Esophagus squamous epithelium (tissue), 5 donors: Measurements from ENCODE around the gene AWAT1. TPM values are rescaled to one million over a fixed set of nuclear protein-coding genes. Genes with fewer than 3 reads are reported as not detected.
A peak's percentile ranks its signal among the peaks of the same experiment; 100 is the strongest.

ENCODE experiments used
- DNase-seq: peaks from one replicate; lab custom pipeline; 2025; lab: John Stamatoyannopoulos, UW
- H3K27ac ChIP-seq, 4 donors: fragments of 200-600 bp; sonication (generic); one replicate each; pipeline ENCODE4 v1.5.1; 2016 to 2019; ENCODE audit warnings: mild to moderate bottlenecking in 1 of 4
- H3K27me3 ChIP-seq, 4 donors: fragments of 200-600 bp; sonication (generic); 1 replicate in 3 of 4; 2 replicates in 1 of 4; pipeline versions ENCODE4 v1.5.1 to v1.6.0; 2017 to 2021; ENCODE audit warnings: antibody characterized with exemption in 1 of 4
- H3K36me3 ChIP-seq, 3 donors: fragments of 200-600 bp; sonication (generic); one replicate each; pipeline ENCODE4 v1.5.1; 2016 to 2019
- H3K4me1 ChIP-seq, 3 donors: fragments of 200-600 bp; sonication (generic); one replicate each; pipeline ENCODE4 v1.5.1; 2017 to 2019
- H3K4me3 ChIP-seq, 4 donors: fragments of 200-600 bp; sonication (generic); 1 replicate in 3 of 4; 2 replicates in 1 of 4; pipeline ENCODE4 v1.5.1; 2016 to 2019; ENCODE audit warnings: mild to moderate bottlenecking in 2 of 4, moderate library complexity in 1 of 4
- H3K9me3 ChIP-seq, 3 donors: fragments of 200-600 bp; sonication (generic); one replicate each; pipeline ENCODE4 v1.5.1; 2016 to 2019
- CTCF ChIP-seq, 6 experiments: fragments of 450-650 bp in 4 of 6; fragments of 200-600 bp in 2 of 6; sonication (generic) in 2 of 6; IDR thresholded peaks; one replicate each; pipeline ENCODE4 v1.5.1; 2016 to 2019; ENCODE audit warnings: antibody characterized with exemption in 6 of 6, mild to moderate bottlenecking in 4 of 6, moderate library complexity in 4 of 6
- POLR2A ChIP-seq, 4 donors: fragments of 450-650 bp; IDR thresholded peaks; one replicate each; pipeline ENCODE4 v1.6.1; 2017; ENCODE audit warnings: antibody characterized with exemption in 4 of 4, mild to moderate bottlenecking in 4 of 4, moderate library complexity in 3 of 4
- WGBS, 2 donors: methylation state at CpG; one replicate each; pipeline ENCODE4 v1.1.5; 2018; 5-methylcytosine and 5-hydroxymethylcytosine counted together
- intact Hi-C: fragments of 100-400 bp; cut with DNase I; formaldehyde crosslinking; loops from one replicate; pipeline ENCODE4 v1.15.0; 2022
- total RNA-seq, 4 donors: library from RNA; depleted of rRNA; stranded (reverse); fragments of >200 nt; gene quantifications; one replicate each; pipeline ENCODE4 v1.1.0, GENCODE V29; 2016
- donor health status: DM: yes; HTN: yes; CAD: no.

Gene AWAT1
- total RNA-seq, 4 donors from 2014 or later = not detected

GRCh38 chrX:70219938-70220764 is 14.3 kb upstream of the AWAT1 start:
- TF ChIP-seq POLR2A (IDR thresholded peaks at IDR 0.05) = no peak
- no peak for TF ChIP-seq CTCF (IDR thresholded peaks at IDR 0.05)
- H3K9me3 ChIP-seq = no peaks in the 10 kb centered on the region
- no peak for DNase-seq
- 0 to 44% methylated on average over 2 to 5 of the region's 5 CpGs for WGBS, 2 donors
- H3K27ac ChIP-seq = peak overlapping the region in 1 of 4 donors; percentile 70
- intact Hi-C loops = no loop called here
- H3K36me3 ChIP-seq = no peaks in the 10 kb centered on the region
- peaks cover 0 to 11% (median 0%) of the 10 kb centered on the region in 3 donors for H3K4me1 ChIP-seq
- H3K27me3 ChIP-seq = no peaks in the 10 kb centered on the region
- H3K4me3 ChIP-seq = no peak overlapping the region

- no peaks in the 10 kb centered on the region for H3K9me3 ChIP-seq
- H3K27ac ChIP-seq = no peak overlapping the region
- intact Hi-C loops = no loop called here
- H3K4me1 ChIP-seq = no peaks in the 10 kb centered on the region
- no peak for TF ChIP-seq CTCF (IDR thresholded peaks at IDR 0.05)
- no peaks in the 10 kb centered on the region for H3K27me3 ChIP-seq
- no peak overlapping the region for H3K4me3 ChIP-seq
- H3K36me3 ChIP-seq = no peaks in the 10 kb centered on the region
- no peak for DNase-seq
Measured at GRCh38 chrX:70226048-70226447, 8.4 kb upstream of the AWAT1 start.

- no peak overlapping the region for H3K27ac ChIP-seq
- H3K4me3 ChIP-seq = no peak overlapping the region
- DNase-seq = no peak
- TF ChIP-seq CTCF (IDR thresholded peaks at IDR 0.05) (no peak), POLR2A (IDR thresholded peaks at IDR 0.05) (no peak)
- H3K4me1 ChIP-seq = no peaks in the 10 kb centered on the region
- no peaks in the 10 kb centered on the region for H3K9me3 ChIP-seq
- WGBS, 2 donors = 55 to 91% methylated on average over 2 of the region's 2 CpGs
- H3K27me3 ChIP-seq = no peaks in the 10 kb centered on the region
- H3K36me3 ChIP-seq = no peaks in the 10 kb centered on the region
- intact Hi-C loops = no loop called here
Measured at GRCh38 chrX:70226687-70227086, 7.8 kb upstream of the AWAT1 start.

GRCh38 chrX:70231666-70232065 is 2.8 kb upstream of the AWAT1 start:
- intact Hi-C loops = no loop called here
- Histone ChIP-seq H3K36me3 (no peaks in the 10 kb centered on the region), H3K9me3 (no peaks in the 10 kb centered on the region), H3K4me1 (no peaks in the 10 kb centered on the region), H3K4me3 (no peak overlapping the region), H3K27ac (no peak overlapping the region), H3K27me3 (no peaks in the 10 kb centered on the region)
- WGBS, 2 donors = 63 to 71% methylated on average over 1 to 2 of the region's 4 CpGs
- DNase-seq = no peak
- TF ChIP-seq POLR2A (IDR thresholded peaks at IDR 0.05) (no peak), CTCF (IDR thresholded peaks at IDR 0.05) (no peak)

- Histone ChIP-seq H3K36me3 (no peaks in the 10 kb centered on the region), H3K9me3 (no peaks in the 10 kb centered on the region), H3K27ac (no peak overlapping the region), H3K4me3 (no peak overlapping the region), H3K4me1 (no peaks in the 10 kb centered on the region), H3K27me3 (no peaks in the 10 kb centered on the region)
- no peak for DNase-seq
- intact Hi-C loops = no loop called here
- TF ChIP-seq POLR2A (IDR thresholded peaks at IDR 0.05) = no peak
- no peak for TF ChIP-seq CTCF (IDR thresholded peaks at IDR 0.05)
- 83% methylated on average over 1 of the region's 1 CpG; no CpG with 5 or more reads in 1 of the 2 donors for WGBS, 2 donors
Measured at GRCh38 chrX:70240751-70241150, 6.3 kb downstream of the AWAT1 start.
